Skin epidermis (tissue), 12 donors: Measurements from ENCODE around the gene DCN.

Source experiments
- H3K27ac ChIP-seq, 21 experiments: fragments of 200-600 bp; sonication (generic) in 11 of 21; one replicate each; pipeline ENCODE4 v1.5.0; 2020; ENCODE audit warnings: mild to moderate bottlenecking in 3 of 21, inconsistent platforms in 2 of 21, moderate library complexity in 2 of 21
- H3K4me3 ChIP-seq, 7 experiments: fragments of 200-600 bp; sonication (generic) in 2 of 7; one replicate each; pipeline ENCODE4 v1.5.0; 2020; ENCODE audit warnings: inconsistent platforms in 2 of 7, mild to moderate bottlenecking in 2 of 7, moderate library complexity in 1 of 7

DCN gene

GRCh38 chr12:91191513-91192111 lies 9.0 kb upstream of the DCN start:
- no peak overlapping the region for H3K27ac ChIP-seq
- H3K4me3 ChIP-seq = no peak overlapping the region

- no peak overlapping the region for H3K4me3 ChIP-seq
- peak overlapping the region in 5 of 21 experiments; percentile 0 to 59 (median 34) for H3K27ac ChIP-seq
Measured at GRCh38 chr12:91189516-91189915, 6.9 kb upstream of the DCN start.

DNA sequence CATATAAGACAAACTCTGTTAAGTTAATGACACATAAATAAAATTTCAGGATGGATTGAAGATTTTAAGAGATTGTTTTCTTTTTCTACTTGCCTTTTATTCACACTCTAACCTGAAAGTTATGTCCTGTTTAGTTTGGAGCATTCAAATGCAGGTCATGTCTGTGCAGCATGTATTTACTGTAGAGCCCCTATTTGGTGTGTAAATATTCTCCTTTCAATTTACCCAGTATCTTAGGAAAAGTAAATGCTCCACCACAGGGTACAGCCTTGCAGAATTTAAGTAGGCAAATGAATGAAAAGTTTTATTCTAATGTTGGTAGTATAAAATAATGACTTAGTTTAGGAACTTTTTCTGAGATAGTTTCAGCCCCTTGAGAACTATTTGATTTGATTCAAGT lies 6.2 kb upstream of the DCN start:
- Histone ChIP-seq H3K27ac (peak overlapping the region in 2 of 21 experiments; percentile 17 to 35), H3K4me3 (no peak overlapping the region)

GRCh38 chr12:91186156-91186555 lies 3.5 kb upstream of the DCN start:
- peak overlapping the region in 2 of 21 experiments; percentile 19 to 47 for H3K27ac ChIP-seq
- no peak overlapping the region for H3K4me3 ChIP-seq

DNA sequence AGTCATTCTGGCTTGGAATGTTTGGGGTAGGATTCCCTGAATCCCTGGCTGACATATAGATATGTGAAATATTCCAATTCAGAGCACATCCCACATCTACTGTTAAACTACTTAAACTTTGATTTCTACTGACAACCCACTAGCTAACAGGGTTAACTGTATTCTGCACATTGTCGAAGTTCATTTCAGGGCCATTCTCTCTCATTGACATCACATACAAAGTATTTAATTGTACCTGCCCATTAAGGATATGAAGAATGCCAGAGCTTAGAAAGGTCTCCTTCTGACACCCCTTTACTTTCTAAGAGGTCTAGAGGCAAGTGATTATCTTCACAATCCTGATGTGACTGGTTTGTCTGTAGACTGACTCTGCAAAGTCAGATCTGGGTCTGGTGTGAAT lies 2.8 kb upstream of the DCN start:
- Histone ChIP-seq H3K4me3 (no peak overlapping the region), H3K27ac (peak overlapping the region in 2 of 21 experiments; percentile 19 to 47)

- H3K4me3 ChIP-seq = no peak overlapping the region
- peak overlapping the region in 14 of 21 experiments; percentile 11 to 92 (median 76) for H3K27ac ChIP-seq
Measured at GRCh38 chr12:91183551-91183950, 934 bp upstream of the DCN start.

DNA sequence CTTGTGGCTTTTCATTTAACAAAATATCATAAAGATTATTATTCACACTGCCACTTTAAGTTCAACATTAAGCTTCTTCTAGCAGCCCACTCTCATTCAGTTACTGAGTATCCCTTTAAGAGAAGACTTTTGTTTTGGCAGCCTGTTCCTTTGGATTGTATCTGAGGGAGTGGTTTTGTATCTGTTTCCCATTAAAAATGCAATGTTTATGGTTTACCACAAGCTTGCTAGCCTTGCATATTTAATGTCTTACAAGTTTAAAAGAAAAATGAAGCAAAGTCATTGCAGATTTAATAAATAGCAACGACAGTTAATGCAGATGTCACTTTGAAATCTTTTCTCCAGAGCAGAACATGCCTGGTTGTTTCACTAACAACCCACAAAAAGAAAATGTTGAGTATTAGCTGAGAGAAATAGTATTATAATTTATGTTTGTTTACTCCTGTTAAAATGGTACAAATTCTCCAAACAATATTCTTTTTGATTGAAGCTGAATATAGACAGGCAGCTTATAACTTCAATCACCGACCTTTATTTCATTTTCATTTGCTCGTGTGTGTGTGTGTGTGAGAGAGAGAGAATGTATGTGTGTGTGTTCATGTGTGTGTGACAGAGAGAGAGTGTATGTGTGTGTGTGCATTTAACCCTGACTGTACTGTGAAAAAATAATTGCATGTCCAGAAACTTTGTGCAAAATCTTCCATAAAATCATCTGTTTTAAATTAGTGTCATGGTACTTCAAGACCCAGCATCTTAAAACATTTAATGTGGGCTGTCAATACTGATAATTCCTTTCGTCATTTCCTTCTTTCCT lies 1.8 kb downstream of the DCN start:
- H3K27ac ChIP-seq = peak overlapping the region in 18 of 21 experiments; percentile 38 to 92 (median 74)
- H3K4me3 ChIP-seq = peak overlapping the region in 6 of 7 experiments; percentile 7 to 37 (median 22)

- H3K27ac ChIP-seq = peak overlapping the region in 19 of 21 experiments; percentile 35 to 92 (median 73)
- H3K4me3 ChIP-seq = peak overlapping the region in 6 of 7 experiments; percentile 4 to 37 (median 22)
Measured at GRCh38 chr12:91179966-91180561, 2.6 kb downstream of the DCN start.

- peak overlapping the region in 6 of 7 experiments; percentile 11 to 37 (median 22) for H3K4me3 ChIP-seq
- peak overlapping the region in 19 of 21 experiments; percentile 36 to 92 (median 73) for H3K27ac ChIP-seq
Measured at GRCh38 chr12:91179315-91179714, 3.3 kb downstream of the DCN start.

DNA sequence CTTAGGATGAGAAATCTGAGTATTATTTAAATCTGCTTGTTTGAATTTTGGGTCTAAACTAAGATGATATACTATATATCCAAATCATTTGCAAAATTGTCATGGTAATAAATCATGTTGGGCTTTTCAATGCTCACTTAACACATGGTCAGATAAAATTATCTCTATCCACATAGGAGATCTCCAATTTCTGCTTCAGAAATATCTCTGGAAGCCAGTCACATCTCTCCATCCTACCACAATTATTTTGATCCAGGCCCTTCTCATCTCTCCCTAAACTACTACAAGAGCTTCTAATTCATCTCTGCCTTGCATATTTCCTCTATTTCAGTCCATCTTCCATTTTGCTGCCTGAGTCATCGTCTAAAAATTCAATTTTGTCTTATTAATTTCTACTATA lies 3.8 kb downstream of the DCN start:
- peak overlapping the region in 18 of 21 experiments; percentile 36 to 92 (median 73) for H3K27ac ChIP-seq
- H3K4me3 ChIP-seq = peak overlapping the region in 6 of 7 experiments; percentile 11 to 37 (median 22)

DNA sequence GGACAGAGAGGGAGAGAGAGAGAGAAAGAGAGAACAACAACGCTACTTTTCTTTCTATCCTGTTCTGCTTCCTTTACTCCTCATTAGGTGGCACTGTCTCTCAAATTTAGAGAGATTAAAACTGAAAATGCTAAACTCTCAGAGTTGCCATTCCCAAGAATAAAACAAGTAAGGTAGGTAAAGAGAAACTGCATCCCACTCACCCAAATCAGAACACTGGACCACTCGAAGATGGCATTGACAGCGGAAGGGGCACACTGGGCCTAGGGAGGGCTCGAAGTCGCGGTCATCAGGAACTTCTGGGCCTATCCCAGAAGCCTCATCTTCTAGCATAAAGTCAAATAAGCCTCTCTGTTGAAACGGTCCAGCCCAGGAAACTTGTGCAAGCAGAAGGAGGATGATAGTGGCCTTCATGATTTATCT lies 4.5 kb downstream of the DCN start:
- peak overlapping the region in 6 of 7 experiments; percentile 7 to 37 (median 22) for H3K4me3 ChIP-seq
- H3K27ac ChIP-seq = peak overlapping the region in 18 of 21 experiments; percentile 26 to 92 (median 67)

GRCh38 chr12:91177381-91177780 lies 5.2 kb downstream of the DCN start:
- peak overlapping the region in 6 of 7 experiments; percentile 8 to 37 (median 18) for H3K4me3 ChIP-seq
- peak overlapping the region in 17 of 21 experiments; percentile 16 to 92 (median 69) for H3K27ac ChIP-seq

- Histone ChIP-seq H3K4me3 (peak overlapping the region in 5 of 7 experiments; percentile 11 to 37 (median 25)), H3K27ac (peak overlapping the region in 12 of 21 experiments; percentile 7 to 92 (median 76))
Measured at GRCh38 chr12:91176915-91177314, 5.7 kb downstream of the DCN start.

GRCh38 chr12:91176358-91176757 lies 6.3 kb downstream of the DCN start:
- Histone ChIP-seq H3K4me3 (peak overlapping the region in 4 of 7 experiments; percentile 11 to 37 (median 30)), H3K27ac (peak overlapping the region in 13 of 21 experiments; percentile 6 to 92 (median 66))

DNA sequence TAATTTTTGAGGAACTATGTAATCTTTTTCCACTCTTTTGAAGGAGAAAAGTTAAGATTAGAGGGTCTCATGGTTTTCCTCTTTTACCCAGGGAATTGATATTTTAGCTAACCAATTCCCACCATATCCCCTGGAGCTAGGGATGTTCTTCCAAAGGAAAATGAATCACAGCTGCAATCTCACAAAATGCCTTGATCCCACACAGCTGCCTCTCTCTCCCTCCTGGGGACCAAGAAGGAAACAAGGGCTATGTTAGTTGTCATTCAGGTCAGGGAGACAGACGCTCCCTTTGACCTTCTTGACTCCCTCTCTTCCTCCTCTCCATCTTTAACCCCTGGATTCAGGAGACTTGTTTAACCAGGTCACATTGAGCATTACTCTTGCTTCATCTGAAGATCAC lies 9.5 kb downstream of the DCN start:
- H3K27ac ChIP-seq = peak overlapping the region in 8 of 21 experiments; percentile 1 to 92 (median 38)
- peak overlapping the region in 1 of 7 experiments; percentile 15 for H3K4me3 ChIP-seq

- Histone ChIP-seq H3K4me3 (no peak overlapping the region), H3K27ac (peak overlapping the region in 4 of 21 experiments; percentile 20 to 92 (median 47))
Measured at GRCh38 chr12:91172096-91172495, 10.5 kb downstream of the DCN start.

DNA sequence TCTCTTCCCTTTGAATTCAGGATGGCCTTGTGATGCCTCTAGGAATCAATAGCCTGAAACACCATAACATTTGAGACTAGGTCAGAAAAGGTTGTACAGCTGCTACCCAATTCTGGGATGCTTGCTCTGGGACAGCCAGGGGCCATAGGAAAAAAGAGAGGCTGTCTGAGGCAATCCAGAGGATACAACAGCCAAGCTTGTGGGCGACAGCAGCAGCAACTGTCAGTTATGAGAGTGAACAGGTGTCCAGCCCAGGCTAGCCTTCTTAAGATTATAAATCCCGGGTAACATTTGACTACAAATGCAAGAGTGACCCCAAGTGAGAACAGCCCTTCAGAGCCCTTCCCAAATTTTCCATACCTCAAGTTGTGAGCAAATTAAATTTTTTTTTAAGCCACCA lies 11.1 kb downstream of the DCN start:
- no peak overlapping the region for H3K4me3 ChIP-seq
- peak overlapping the region in 2 of 21 experiments; percentile 24 to 92 for H3K27ac ChIP-seq

DNA sequence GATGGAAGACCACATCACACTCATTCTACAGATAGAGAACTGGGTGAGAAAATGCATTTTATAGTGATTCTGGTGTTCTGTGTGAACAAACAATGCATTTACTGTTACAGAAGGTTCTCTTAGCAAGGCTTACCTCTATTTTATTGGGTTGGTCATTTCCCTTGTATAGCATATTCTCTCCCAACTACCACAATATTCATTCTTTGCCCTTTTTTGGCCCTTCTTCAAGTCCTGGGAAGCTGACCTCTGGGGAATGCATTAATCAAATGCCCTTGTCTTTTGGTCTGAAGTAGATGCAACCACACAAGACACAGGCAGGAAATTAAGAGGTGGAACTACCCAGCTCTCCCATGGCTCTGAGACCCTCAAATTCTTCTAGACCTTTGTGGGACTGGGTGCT lies 19.5 kb downstream of the DCN start:
- H3K27ac ChIP-seq = no peak overlapping the region
- no peak overlapping the region for H3K4me3 ChIP-seq

DNA sequence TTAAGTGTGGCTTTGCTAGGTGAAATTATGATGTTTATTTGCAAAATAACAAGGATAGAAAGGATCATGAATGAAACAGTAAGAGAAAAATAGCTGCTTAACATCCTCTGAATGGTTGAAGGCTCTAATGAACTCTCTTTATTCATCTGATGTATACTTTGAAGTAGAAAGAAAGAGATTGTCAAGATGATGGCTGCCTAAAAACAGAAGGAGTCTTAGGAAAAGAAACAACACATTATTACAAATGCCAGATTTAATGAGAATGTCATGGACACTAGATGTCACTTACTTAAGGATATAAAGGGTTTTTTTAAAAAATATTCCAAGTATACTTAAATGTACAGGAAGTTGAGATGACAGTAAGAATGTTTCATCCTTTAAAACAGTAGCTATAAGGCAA lies 21.6 kb downstream of the DCN start:
- Histone ChIP-seq H3K27ac (peak overlapping the region in 2 of 21 experiments; percentile 1 to 5), H3K4me3 (no peak overlapping the region)

DNA sequence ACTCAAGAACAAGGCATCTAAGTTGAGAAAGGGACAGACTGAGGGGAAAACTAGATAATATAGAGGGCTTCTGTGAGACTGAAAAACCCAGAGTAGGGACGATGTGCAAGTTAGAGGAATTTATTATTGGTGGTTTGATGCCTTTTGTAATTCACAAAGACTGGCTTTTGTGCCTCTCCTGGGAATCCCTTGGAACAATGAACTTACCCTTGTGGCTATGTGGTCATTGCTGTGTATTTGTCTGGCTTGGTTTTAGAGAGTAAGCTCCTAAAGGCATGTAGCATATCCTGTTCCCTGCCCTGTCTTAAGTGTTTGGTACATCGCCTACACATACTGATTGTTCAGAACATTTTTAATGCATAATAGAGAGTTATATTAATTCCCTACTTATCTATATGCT lies 26.6 kb downstream of the DCN start:
- Histone ChIP-seq H3K4me3 (no peak overlapping the region), H3K27ac (peak overlapping the region in 1 of 21 experiments; percentile 61)
